Hepatocyte (in vitro differentiated cells): Measurements from ENCODE around the gene TJP2.

Source experiments
- EZH2 ChIP-seq: fragments of 200-600 bp; sonication (generic); IDR thresholded peaks from 2 replicates; pipeline ENCODE4 v1.6.1; 2016; ENCODE audit warnings: antibody characterized with exemption, mild to moderate bottlenecking, borderline replicate concordance
- EZH2phosphoT487 ChIP-seq: fragments of 200-600 bp; sonication (generic); IDR thresholded peaks from one replicate; pipeline ENCODE4 v1.6.1; 2018; ENCODE audit warnings: antibody characterized with exemption, mild to moderate bottlenecking, low read depth, moderate library complexity; ENCODE audit not compliant: unreplicated experiment, severe bottlenecking
- TF ChIP-seq, protein P1 (sequence below): fragments of 200-600 bp; sonication (generic); IDR thresholded peaks from 2 replicates; pipeline ENCODE4 v1.5.1; 2016; ENCODE audit warnings: antibody characterized with exemption, mild to moderate bottlenecking; ENCODE audit not compliant: poor library complexity

DNA sequence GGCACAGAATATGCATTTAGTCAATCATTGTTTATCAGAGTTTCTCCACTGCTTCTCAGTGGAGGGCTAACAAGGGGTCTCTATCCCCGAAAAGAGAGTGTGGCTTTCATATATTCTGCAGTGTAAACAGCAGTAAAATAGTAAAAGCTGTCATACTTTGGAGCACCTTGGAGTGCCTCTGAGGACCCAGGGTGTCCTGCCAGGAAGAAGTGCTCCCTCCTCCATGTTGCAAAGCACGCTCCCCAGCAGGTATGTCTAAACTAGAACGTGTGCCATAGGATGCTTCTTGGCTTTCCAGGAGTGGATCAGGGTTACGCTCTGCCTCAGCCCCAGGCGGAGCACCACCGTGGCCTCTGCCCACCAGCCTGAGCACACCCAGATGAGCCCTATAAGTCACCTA, 8.5 kb upstream of the TJP2 start:
- no peak for TF ChIP-seq EZH2
- TF ChIP-seq, protein P1, sequence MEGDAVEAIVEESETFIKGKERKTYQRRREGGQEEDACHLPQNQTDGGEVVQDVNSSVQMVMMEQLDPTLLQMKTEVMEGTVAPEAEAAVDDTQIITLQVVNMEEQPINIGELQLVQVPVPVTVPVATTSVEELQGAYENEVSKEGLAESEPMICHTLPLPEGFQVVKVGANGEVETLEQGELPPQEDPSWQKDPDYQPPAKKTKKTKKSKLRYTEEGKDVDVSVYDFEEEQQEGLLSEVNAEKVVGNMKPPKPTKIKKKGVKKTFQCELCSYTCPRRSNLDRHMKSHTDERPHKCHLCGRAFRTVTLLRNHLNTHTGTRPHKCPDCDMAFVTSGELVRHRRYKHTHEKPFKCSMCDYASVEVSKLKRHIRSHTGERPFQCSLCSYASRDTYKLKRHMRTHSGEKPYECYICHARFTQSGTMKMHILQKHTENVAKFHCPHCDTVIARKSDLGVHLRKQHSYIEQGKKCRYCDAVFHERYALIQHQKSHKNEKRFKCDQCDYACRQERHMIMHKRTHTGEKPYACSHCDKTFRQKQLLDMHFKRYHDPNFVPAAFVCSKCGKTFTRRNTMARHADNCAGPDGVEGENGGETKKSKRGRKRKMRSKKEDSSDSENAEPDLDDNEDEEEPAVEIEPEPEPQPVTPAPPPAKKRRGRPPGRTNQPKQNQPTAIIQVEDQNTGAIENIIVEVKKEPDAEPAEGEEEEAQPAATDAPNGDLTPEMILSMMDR, result no peak
- no peak for TF ChIP-seq EZH2phosphoT487
